MCF 10A (cell line): ENCODE data around the gene AGBL2. TPM values are rescaled to one million over a fixed set of nuclear protein-coding genes. Genes with fewer than 3 reads are reported as not detected.

Experiments used
- BruUV-seq: library from RNA; stranded (reverse); fragments of 400-500 nt; replicated peaks from 2 replicates; lab custom pipeline; 2021; lab: Mats Ljungman, UMichigan
- CTCF ChIA-PET: fragments of 300-600 bp; sonication (Branson Sonifier 250); formaldehyde crosslinking; extraction: SDS; loops from one replicate; lab custom pipeline; 2021; ENCODE audit warnings: antibody characterized with exemption, inconsistent platforms; lab: Yijun Ruan, JAX
- POLR2A ChIA-PET: fragments of 300-600, 350-650 bp; sonication (Branson Sonifier 250); formaldehyde crosslinking; extraction: SDS; loops from one replicate; lab custom pipeline; 2020; ENCODE audit warnings: antibody characterized with exemption, inconsistent platforms; lab: Yijun Ruan, JAX
- DNase-seq: peaks from one replicate; pipeline ENCODE4 v3.0.0-alpha.2; 2018; ENCODE audit not compliant: unreplicated experiment
- H3K27ac Mint-ChIP-seq: one replicate; pipeline ENCODE4 v1.8.0; 2022; ENCODE audit warnings: mild to moderate bottlenecking, low read depth, mixed read lengths; ENCODE audit not compliant: unreplicated experiment
- H3K27me3 Mint-ChIP-seq: one replicate; pipeline ENCODE4 v1.8.0; 2022; ENCODE audit warnings: mixed read lengths; ENCODE audit not compliant: insufficient read depth, unreplicated experiment
- H3K36me3 Mint-ChIP-seq: one replicate; pipeline ENCODE4 v1.8.0; 2022; ENCODE audit warnings: mild to moderate bottlenecking, moderate library complexity, mixed read lengths; ENCODE audit not compliant: insufficient read depth, unreplicated experiment
- H3K4me1 Mint-ChIP-seq: one replicate; pipeline ENCODE4 v1.8.0; 2022; ENCODE audit warnings: mixed read lengths; ENCODE audit not compliant: insufficient read depth, unreplicated experiment
- H3K4me3 Mint-ChIP-seq: one replicate; pipeline ENCODE4 v1.8.0; 2022; ENCODE audit warnings: mild to moderate bottlenecking, moderate library complexity, mixed read lengths; ENCODE audit not compliant: unreplicated experiment
- H3K9me3 Mint-ChIP-seq: one replicate; pipeline ENCODE4 v1.8.0; 2022; ENCODE audit warnings: mixed read lengths; ENCODE audit not compliant: unreplicated experiment
- CTCF ChIP-seq: fragments of 200-600 bp; IDR thresholded peaks from one replicate; pipeline ENCODE4 v1.8.0; 2022; ENCODE audit warnings: antibody characterized with exemption, mild to moderate bottlenecking; ENCODE audit not compliant: unreplicated experiment
- intact Hi-C: fragments of 100-400 bp; cut with micrococcal nuclease; formaldehyde crosslinking; loops from 2 replicates; pipeline ENCODE4 v1.14.1; 2022
- total RNA-seq: library from RNA; stranded (reverse); gene quantifications from 2 replicates; pipeline ENCODE4 v1.2.3, GENCODE V29; 2022

AGBL2 gene
- total RNA-seq, 1 experiment from 2014 or later = 1.2 TPM

- ChIA-PET CTCF (interaction anchor here (1.0 kb wide), 1 partner anchor 16 kb away, joined by 3 read pairs; no protein-coding TSS in a partner anchor), POLR2A (interaction anchor here (0.7 to 1.8 kb wide), 4 partner anchors 12 to 127 kb away, joined by 3 to 5 read pairs (median 3); partner anchors contain the start of gene CELF1)
- peaks cover 68% of the 10 kb centered on the region for H3K36me3 Mint-ChIP-seq
- no peaks in the 10 kb centered on the region for H3K27me3 Mint-ChIP-seq
- H3K9me3 Mint-ChIP-seq = no peaks in the 10 kb centered on the region
- peak; percentile 25 for DNase-seq
- no peak overlapping the region for H3K4me3 Mint-ChIP-seq
- no TSS peak for BruUV-seq
- no peaks in the 10 kb centered on the region for H3K4me1 Mint-ChIP-seq
- H3K27ac Mint-ChIP-seq = no peak overlapping the region
- intact Hi-C loops = no loop called here
- no peak for TF ChIP-seq CTCF
Measured at GRCh38 chr11:47617417-47617809, 97.8 kb downstream of the AGBL2 start.

GRCh38 chr11:47616726-47617416 lies 98.3 kb downstream of the AGBL2 start:
- peak; percentile 34 for TF ChIP-seq CTCF
- H3K36me3 Mint-ChIP-seq = peaks cover 63% of the 10 kb centered on the region
- DNase-seq = peak; percentile 61
- H3K27ac Mint-ChIP-seq = no peak overlapping the region
- no TSS peak for BruUV-seq
- intact Hi-C loops = no loop called here
- CTCF ChIA-PET = interaction anchor here (0.9 to 1.1 kb wide), 3 partner anchors 16 to 43 kb away, joined by 3 read pairs; no protein-coding TSS in a partner anchor
- H3K4me3 Mint-ChIP-seq = no peak overlapping the region
- H3K9me3 Mint-ChIP-seq = no peaks in the 10 kb centered on the region
- H3K4me1 Mint-ChIP-seq = no peaks in the 10 kb centered on the region
- POLR2A ChIA-PET = interaction anchor here (0.7 to 1.8 kb wide), 5 partner anchors 11 to 127 kb away, joined by 3 to 5 read pairs (median 3); partner anchors contain the start of gene CELF1
- H3K27me3 Mint-ChIP-seq = no peaks in the 10 kb centered on the region

- no peaks in the 10 kb centered on the region for H3K27me3 Mint-ChIP-seq
- ChIA-PET POLR2A (interaction anchor here (1.3 kb wide), 1 partner anchor 36 kb away, joined by 3 read pairs; the partner anchor contains the start of genes KBTBD4 and NDUFS3), CTCF (no interaction called here)
- no peaks in the 10 kb centered on the region for H3K4me1 Mint-ChIP-seq
- no TSS peak for BruUV-seq
- no peaks in the 10 kb centered on the region for H3K9me3 Mint-ChIP-seq
- no peak for TF ChIP-seq CTCF
- H3K27ac Mint-ChIP-seq = no peak overlapping the region
- DNase-seq = no peak
- intact Hi-C loops = no loop called here
- H3K36me3 Mint-ChIP-seq = peaks cover 48% of the 10 kb centered on the region
- no peak overlapping the region for H3K4me3 Mint-ChIP-seq
Measured at GRCh38 chr11:47615249-47615648, 99.9 kb downstream of the AGBL2 start.

- no peak overlapping the region for H3K4me3 Mint-ChIP-seq
- CTCF ChIA-PET = no interaction called here
- H3K27me3 Mint-ChIP-seq = no peaks in the 10 kb centered on the region
- no TSS peak for BruUV-seq
- H3K9me3 Mint-ChIP-seq = no peaks in the 10 kb centered on the region
- POLR2A ChIA-PET = interaction anchor here (0.7 to 1.0 kb wide), 2 partner anchors 16 to 33 kb away, joined by 3 read pairs; partner anchors contain the start of gene KBTBD4
- DNase-seq = no peak
- H3K36me3 Mint-ChIP-seq = peaks cover 22% of the 10 kb centered on the region
- TF ChIP-seq CTCF = no peak
- intact Hi-C loops = no loop called here
- no peaks in the 10 kb centered on the region for H3K4me1 Mint-ChIP-seq
- no peak overlapping the region for H3K27ac Mint-ChIP-seq
Measured at GRCh38 chr11:47611348-47611794, 103.8 kb downstream of the AGBL2 start.
